SK-N-SH (cell line): ENCODE results near the gene MAPK12.

Experiments
- CTCF ChIP-seq: fragments of 200-600 bp; sonication (generic); IDR thresholded peaks from 2 replicates; pipeline ENCODE4 v1.6.1; 2017; ENCODE audit warnings: antibody characterized with exemption, mild to moderate bottlenecking, moderate library complexity
- EP300 ChIP-seq, 2 experiments: IDR thresholded peaks; 2 replicates each; pipeline versions ENCODE4 v1.4.0 to v1.6.1; 2012; ENCODE audit warnings: borderline replicate concordance in 1 of 2, low read depth in 1 of 2, low read length in 1 of 2
- FOXJ3 ChIP-seq: sonication (generic); formaldehyde crosslinking; IDR thresholded peaks from 2 replicates; pipeline ENCODE4 v1.5.1; 2020; ENCODE audit warnings: mild to moderate bottlenecking, missing genetic modification reagents
- JUND ChIP-seq: IDR thresholded peaks from 2 replicates; pipeline ENCODE4 v1.4.0; 2012
- NFIC ChIP-seq: IDR thresholded peaks from 2 replicates; pipeline ENCODE4 v1.4.0; 2012; ENCODE audit warnings: borderline replicate concordance
- POLR2AphosphoS5 ChIP-seq: IDR thresholded peaks from 2 replicates; pipeline ENCODE4 v1.6.1; 2012; ENCODE audit warnings: low read depth, low read length
- RAD21 ChIP-seq: IDR thresholded peaks from 2 replicates; pipeline ENCODE4 v1.6.1; 2012; ENCODE audit warnings: mild to moderate bottlenecking, low read length
- RFX5 ChIP-seq: IDR thresholded peaks from 2 replicates; pipeline ENCODE4 v1.6.1; 2012; ENCODE audit warnings: mild to moderate bottlenecking, improper control_type of control experiment, low read length
- TEAD4 ChIP-seq: IDR thresholded peaks from 2 replicates; pipeline ENCODE4 v1.4.0; 2012; ENCODE audit warnings: mild to moderate bottlenecking, borderline replicate concordance; ENCODE audit not compliant: insufficient read depth
- USF2 ChIP-seq: fragments of 150-350 bp; IDR thresholded peaks from 2 replicates; pipeline ENCODE4 v1.6.1; 2017; ENCODE audit warnings: antibody characterized with exemption, low read length, low read depth, borderline replicate concordance
- TF ChIP-seq, protein P1 (sequence below): IDR thresholded peaks from 2 replicates; pipeline ENCODE4 v1.4.0; 2012; ENCODE audit warnings: low read depth
- TF ChIP-seq, protein P2 (sequence below): IDR thresholded peaks from 2 replicates; pipeline ENCODE4 v1.6.1; 2012; ENCODE audit warnings: mild to moderate bottlenecking, low read depth, low read length, moderate library complexity

GRCh38 chr22:50302041-50302541 is 40.6 kb upstream of the MAPK12 start:
- TF ChIP-seq CTCF (no peak), USF2 (no peak), POLR2AphosphoS5 (no peak), RFX5 (no peak), NFIC (no peak), FOXJ3 (CRISPR knock-in tag) (no peak), JUND (no peak), RAD21 (no peak), EP300 (IDR thresholded peaks at IDR 0.05; ENCODE audit: borderline replicate concordance in 1 of 2, low read depth in 1 of 2, low read length in 1 of 2) (no peak), TEAD4 (no peak)
- TF ChIP-seq, protein P1, sequence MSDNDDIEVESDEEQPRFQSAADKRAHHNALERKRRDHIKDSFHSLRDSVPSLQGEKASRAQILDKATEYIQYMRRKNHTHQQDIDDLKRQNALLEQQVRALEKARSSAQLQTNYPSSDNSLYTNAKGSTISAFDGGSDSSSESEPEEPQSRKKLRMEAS = no peak
- TF ChIP-seq, protein P2, sequence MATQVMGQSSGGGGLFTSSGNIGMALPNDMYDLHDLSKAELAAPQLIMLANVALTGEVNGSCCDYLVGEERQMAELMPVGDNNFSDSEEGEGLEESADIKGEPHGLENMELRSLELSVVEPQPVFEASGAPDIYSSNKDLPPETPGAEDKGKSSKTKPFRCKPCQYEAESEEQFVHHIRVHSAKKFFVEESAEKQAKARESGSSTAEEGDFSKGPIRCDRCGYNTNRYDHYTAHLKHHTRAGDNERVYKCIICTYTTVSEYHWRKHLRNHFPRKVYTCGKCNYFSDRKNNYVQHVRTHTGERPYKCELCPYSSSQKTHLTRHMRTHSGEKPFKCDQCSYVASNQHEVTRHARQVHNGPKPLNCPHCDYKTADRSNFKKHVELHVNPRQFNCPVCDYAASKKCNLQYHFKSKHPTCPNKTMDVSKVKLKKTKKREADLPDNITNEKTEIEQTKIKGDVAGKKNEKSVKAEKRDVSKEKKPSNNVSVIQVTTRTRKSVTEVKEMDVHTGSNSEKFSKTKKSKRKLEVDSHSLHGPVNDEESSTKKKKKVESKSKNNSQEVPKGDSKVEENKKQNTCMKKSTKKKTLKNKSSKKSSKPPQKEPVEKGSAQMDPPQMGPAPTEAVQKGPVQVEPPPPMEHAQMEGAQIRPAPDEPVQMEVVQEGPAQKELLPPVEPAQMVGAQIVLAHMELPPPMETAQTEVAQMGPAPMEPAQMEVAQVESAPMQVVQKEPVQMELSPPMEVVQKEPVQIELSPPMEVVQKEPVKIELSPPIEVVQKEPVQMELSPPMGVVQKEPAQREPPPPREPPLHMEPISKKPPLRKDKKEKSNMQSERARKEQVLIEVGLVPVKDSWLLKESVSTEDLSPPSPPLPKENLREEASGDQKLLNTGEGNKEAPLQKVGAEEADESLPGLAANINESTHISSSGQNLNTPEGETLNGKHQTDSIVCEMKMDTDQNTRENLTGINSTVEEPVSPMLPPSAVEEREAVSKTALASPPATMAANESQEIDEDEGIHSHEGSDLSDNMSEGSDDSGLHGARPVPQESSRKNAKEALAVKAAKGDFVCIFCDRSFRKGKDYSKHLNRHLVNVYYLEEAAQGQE = no peak
